DMS114 treated with DMSO at 0.1 percent for 48 hours (cell line): Measurements from ENCODE around the gene TRAPPC12.
A peak's percentile ranks its signal among the peaks of the same experiment; 100 is the strongest.
"Not testable (repeated sequence)": the region's sequence is repeated elsewhere in the genome, so short reads cannot be mapped to it uniquely, and the experiment has no call there.

ENCODE experiments used
- DNase-seq: peaks from one replicate; lab custom pipeline; 2025; ENCODE audit not compliant: unreplicated experiment; lab: John Stamatoyannopoulos, UW

The TRAPPC12 gene

GRCh38 chr2:3451926-3452671 is 72.6 kb downstream of the TRAPPC12 start:
- no peak for DNase-seq

DNA sequence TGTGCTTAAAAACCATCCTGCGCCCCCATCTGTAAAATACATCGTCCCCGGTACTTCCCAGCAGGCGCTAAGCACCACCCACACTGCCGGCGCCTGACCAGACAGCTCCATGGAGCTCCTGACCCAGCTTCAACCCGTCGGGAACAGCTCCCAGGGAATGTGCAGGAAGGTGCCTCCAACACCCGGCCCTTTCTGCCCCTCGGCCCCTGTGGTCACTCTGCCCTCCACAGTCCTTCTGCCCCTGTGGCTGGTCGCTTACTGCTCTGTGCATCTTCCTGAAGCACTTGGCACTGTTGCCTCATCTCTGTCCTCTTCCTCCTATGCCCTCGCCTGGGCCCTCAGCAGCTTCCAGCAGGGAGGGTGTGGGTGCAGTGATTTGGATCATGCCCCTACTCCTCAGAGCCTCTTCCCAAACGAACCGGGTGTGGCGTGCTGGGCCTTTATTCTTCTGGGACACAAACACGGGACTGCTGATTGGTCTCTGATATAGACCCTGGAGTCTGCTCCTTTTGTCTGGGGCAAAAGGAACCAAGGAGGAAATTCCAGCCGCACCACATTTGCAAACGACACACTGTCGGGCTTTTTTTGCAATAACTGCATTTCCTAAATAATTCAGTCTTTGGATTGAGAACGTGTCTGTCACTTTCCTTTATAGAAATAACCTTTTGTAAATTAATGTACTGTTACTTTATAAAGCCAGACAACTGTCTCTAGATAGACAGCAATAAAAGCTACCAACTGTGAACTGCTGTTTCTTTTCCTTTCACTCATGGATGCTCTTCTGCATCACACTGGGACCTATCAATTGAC is 73.9 kb downstream of the TRAPPC12 start:
- DNase-seq, result no peak

DNA sequence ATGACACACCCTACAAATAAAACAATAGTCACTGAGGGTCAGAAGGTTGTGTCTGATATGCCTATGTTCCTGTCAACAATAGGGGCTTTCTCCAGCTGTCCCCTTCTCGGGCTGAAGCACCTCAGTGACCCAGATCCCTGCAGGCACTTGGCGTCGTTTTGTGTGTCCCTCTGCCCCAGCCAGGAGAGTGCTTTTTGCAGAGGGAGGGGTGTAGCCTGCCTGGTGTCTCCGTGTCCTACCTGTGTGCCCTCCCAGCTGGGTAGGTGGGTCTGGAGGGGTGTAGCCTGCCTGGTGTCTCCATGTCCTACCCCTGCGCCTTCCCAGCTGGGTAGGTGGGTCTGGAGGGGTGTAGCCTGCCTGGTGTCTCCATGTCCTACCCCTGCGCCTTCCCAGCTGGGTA is 74.5 kb downstream of the TRAPPC12 start:
- DNase-seq, result not testable (repeated sequence)

DNA sequence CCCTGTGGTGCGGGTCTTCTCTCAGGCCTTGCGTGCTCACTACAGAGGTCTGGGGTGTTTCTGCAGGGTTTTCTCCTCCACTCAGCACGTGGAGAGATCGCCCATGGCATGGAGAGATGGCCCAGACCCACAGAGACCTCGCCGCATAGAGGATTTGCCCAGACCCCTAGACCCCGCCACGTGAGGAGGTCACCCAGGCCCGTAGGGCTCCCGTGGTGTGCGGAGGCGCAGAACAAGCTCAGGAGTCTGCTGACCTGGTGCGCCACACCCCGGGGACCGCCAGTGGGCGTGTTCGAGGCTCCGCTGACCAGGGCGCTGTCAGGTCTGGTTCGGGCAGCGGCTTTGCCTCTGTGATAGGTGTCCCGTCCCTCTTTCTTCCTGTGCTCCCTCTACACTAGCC is 75.3 kb downstream of the TRAPPC12 start:
- no peak for DNase-seq

- no peak for DNase-seq
These were observed 76.6 kb downstream of the TRAPPC12 start for GRCh38 chr2:3456125-3456524.

GRCh38 chr2:3457524-3458395 is 78.3 kb downstream of the TRAPPC12 start:
- DNase-seq, result no peak

GRCh38 chr2:3458396-3459184 is 79.1 kb downstream of the TRAPPC12 start:
- no peak for DNase-seq

DNA sequence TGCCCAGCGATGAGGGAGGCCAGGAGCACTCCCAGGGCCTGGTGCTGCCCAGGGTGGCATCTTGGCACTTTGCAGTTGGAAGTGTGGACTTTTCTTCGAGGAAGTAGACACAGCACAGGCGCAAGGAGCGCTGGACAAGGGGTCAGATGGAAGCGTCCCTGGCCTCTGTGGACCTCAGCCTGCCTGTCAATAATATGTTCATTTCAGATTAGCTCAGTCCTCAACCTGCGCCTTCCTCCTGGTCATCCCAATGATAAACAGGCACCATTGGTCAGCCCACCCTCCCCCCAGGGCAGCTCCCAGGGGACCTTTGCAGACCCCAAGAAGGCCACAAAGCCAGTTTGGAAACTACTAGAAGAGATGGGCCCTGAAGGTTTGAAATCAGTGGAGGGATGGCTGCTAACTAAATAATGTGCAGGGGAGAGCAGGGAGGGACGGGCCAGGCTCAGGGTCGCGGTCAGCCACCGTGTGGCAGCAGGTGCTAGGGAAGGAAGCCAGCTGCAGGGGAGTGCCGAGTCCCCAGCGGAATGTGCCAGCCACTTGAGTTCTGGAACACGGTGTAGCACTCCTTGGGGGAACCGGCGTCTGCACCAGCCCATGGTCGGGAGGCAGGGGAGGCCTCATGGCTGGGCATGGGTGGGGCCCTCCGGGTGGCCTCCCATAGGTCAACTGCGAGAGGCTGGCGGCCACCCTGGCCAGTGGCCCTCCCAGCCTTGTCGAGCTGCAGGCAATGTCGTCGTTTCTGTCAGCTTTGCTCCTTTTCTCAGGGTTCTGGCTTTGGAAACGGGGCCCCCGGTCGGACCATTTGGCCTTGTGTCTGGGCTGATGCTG is 79.9 kb downstream of the TRAPPC12 start:
- no peak for DNase-seq

DNA sequence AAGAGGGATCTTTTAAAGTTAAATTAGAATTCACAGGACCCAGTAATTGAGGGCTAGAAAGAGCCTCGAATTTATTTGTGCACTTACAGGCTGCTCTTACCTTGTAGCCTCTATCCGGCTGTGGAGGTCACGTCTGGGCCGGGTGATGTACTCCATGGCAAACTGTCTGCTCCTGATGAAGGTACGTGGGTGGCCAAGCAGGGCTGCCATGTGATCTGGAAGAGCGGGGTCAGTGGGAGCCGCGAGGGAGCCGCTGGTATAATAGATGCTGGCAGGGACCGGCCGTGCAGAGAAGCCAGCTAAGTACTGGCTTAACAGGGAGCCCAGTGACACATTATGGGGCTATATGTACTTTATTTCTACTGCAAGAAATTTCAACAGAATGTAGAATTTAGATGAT is 80.7 kb downstream of the TRAPPC12 start:
- DNase-seq, result no peak

DNA sequence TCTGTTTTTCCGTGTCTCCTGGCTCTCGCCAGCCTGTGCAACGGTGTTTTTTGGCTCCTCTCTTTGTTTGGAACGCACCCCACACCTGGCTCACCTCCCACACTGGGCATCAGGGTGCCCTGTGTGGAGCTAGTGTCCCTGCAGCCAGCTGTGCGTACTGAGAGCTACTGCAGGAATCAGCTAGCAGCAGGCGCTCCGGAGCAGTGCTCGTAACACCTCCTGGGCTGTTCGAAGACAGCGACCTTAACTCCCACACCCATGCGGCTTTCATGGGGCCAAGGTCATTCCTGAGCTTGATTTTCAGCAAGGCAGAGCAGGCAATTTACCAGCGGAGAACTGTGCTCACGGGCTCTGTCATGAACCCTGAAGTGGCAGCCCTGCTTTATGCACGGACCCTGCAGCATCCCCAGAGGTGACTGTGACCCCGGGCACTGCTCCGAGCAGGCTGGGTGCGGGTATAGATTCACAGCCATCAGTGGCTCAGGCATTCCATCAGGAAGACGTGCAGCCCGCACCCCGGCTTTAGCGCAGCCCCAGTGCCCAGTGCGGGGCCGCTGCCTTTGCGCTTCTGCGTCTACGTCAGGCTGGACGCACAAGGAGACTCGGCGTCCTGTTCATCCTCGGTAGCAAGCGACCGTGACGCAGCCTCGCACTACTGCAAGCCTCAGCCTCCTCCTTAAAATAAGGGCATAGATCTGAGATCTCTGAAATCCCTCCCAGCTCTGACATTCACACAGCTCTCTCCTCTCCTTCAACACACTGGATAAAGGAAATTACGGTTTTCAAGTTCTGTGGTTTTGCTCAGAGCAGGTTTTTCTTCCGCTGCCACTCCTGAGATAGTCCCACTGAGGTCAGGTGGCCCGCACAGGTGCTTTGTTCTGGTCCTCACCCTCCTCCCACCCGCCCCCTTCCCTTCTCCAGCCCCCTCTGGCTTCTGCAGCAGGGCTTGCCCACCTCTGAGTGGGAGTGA is 81.6 kb downstream of the TRAPPC12 start:
- DNase-seq, result no peak

DNA sequence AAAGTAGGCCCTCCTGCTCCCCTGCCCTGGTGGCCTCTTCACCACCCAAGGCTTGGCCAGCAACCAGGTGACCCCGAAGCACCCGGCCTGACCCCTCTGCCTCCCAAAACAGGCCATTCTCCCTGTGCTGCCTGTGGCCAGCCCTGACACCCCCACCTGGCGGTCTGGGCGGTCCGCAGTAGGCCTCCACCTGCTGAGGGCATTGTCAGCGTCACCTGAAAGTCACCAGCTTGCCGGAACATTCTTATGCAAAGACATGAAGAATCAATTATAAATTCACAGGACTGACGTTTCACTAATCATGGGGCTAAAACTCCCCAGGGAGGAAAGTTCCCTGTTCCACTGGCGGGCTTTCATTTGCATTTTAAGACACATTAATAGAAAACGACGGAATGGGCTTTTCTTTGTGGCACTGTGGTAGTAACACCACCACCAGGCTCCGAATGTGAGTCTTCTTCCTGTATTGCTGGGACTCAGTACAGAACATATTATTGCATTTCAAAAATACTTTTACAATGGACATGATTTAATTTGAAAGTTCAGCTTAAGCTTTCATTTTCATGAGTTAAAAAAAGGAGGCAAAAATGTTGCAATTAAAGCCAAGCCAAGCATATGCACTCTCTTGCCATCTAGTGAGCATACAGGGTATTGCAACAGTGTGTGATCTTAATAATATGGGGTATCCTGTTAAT is 82.5 kb downstream of the TRAPPC12 start:
- DNase-seq, result peak; percentile 10

DNA sequence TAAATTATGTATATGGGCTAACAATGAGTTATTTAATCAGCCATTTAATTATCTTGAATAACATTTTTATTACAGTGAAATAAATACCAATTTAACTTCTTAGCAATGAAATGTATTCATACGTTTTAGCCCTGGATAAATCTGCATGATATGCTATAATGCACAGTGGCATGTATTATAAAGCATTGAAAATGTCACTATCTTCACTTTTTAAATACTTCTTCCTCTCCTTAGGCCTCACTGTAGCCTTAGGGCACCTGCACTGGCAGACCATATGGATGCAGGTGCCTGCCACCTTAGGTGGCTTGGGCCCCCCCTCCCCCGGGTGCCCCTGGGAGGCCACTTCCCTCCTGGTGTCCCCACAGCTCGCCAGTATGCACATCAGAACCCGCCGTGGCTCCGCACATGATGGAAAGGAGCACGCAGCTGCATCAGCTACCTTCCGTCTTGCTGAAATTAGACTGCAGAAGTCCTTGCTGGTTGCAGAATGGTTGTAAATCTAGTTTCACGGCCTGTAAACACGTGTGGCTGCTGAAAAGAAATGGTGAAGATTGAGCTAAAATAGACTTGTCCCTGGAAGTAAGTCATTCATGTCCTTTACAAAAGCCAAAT is 83.1 kb downstream of the TRAPPC12 start:
- no peak for DNase-seq

DNA sequence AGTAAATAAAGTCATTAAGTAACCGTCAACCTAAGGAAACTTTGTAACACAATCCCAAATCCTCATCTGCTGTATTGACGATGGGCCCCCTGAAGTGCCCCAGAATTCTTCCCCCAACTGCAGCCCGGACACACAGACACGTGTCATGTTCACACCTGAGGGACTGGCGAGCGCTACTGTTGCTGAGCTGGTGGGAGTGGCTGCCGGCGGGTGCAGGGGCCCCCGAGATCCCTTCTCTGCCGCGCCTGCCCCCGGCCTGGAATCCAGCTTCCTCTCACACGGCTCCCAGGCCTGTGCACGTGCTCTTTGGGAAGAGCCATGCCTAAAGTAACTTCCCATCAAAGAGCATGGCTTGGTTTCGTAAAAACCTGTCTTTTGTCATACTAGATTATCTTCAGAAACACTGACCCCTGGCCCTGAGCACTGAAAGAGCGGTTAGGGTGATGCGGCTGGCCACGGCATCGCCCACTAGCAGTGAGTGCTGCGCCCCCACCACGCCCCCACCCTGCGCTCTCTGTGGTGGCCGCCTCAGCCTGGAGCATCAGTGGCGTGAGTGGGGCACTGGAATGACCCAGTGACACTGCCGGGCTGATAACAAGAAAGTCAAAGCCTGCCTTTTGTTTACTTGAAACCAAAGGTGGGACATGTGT is 83.8 kb downstream of the TRAPPC12 start:
- no peak for DNase-seq

- no peak for DNase-seq
These were observed 84.5 kb downstream of the TRAPPC12 start for GRCh38 chr2:3463944-3464343.

DNA sequence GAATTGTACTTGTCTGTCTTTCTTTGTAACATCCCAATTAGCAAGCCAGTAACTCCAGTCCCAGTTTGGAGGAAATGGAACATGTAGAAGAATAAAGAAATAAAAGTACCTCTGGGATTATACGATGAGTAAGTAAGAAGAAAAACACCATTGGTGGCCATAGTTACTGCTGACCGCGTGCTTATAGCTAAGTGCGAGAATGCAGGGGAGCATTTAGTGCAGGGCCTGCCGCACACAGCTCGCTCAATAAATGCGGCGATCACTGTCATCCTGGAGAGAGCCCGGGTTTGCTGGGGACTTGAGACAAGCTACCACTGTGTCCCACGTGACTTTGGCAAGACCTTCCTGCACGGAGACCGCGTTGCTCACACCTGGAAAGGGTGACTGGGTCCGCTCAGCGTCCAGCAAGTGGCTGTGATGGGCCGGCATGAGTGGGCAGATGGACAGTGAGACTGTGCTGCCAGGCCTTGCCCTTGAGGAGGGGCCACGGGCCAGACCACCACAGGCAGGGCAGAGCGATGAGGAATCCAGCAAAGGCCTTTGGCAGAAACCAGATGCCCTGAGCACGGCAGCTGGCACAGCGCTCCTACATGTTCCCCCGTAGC is 85.0 kb downstream of the TRAPPC12 start:
- DNase-seq, result no peak

DNA sequence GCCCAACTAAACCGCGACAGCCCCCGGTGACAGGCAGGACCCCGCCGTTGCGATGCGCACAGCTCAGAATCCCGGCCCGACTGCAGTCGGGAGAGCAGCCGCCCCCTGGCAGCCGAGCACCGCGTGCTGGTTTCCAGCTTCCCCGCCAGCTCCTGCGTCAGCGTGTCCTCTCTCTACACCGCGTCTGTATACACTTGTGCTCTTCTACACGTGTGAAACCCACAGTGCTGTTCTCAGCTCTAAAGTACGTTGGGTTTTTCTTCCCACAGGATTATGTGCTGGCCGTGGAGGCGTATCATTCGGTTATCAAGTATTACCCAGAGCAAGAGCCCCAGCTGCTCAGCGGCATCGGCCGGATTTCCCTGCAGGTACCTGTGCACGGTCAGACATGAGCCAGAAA is 85.8 kb downstream of the TRAPPC12 start:
- no peak for DNase-seq
